BLaER1 treated with 17β-estradiol and CSF1 and Interleukin-3, amounts not matched to agents 10 nM and 100 nM (cell line): Measurements from ENCODE around the gene CACHD1.

ENCODE experiments used
- H3K27ac ChIP-seq, 11 experiments: shearing (Covaris generic); formaldehyde crosslinking; 2 replicates each; pipeline ENCODE4 v1.8.1; 2022
- H3K27me3 ChIP-seq, 11 experiments: shearing (Covaris generic); formaldehyde crosslinking; 2 replicates each; pipeline ENCODE4 v1.8.1; 2022
- H3K36me3 ChIP-seq, 11 experiments: shearing (Covaris generic); formaldehyde crosslinking; 2 replicates each; pipeline ENCODE4 v1.8.1; 2022
- H3K4me1 ChIP-seq, 10 experiments: shearing (Covaris generic); formaldehyde crosslinking; 2 replicates each; pipeline ENCODE4 v1.8.1; 2022
- H3K4me2 ChIP-seq, 11 experiments: shearing (Covaris generic); formaldehyde crosslinking; 2 replicates each; pipeline ENCODE4 v1.8.1; 2022
- H3K4me3 ChIP-seq, 10 experiments: shearing (Covaris generic); formaldehyde crosslinking; 2 replicates each; pipeline ENCODE4 v1.8.1; 2022
- H3K9ac ChIP-seq, 11 experiments: shearing (Covaris generic); formaldehyde crosslinking; 2 replicates each; pipeline ENCODE4 v1.8.1; 2022
- H3K9me3 ChIP-seq, 11 experiments: shearing (Covaris generic); formaldehyde crosslinking; replicated peaks in 1 of 11; 2 replicates each; pipeline ENCODE4 v1.8.1; 2022
- H4K20me1 ChIP-seq, 11 experiments: shearing (Covaris generic); formaldehyde crosslinking; 2 replicates each; pipeline ENCODE4 v1.8.1; 2022
- Cebpa-rat ChIP-seq, 11 experiments: shearing (Covaris generic); IDR thresholded peaks; 2 replicates each; pipeline ENCODE4 v1.8.1; 2022

The CACHD1 gene

GRCh38 chr1:64663668-64664067, 193.7 kb downstream of the CACHD1 start:
- no peak overlapping the region for H3K4me3 ChIP-seq
- no peaks in the 10 kb centered on the region for H3K27me3 ChIP-seq
- no peaks in the 10 kb centered on the region; a peak in 1 of 22 replicates for H3K9me3 ChIP-seq
- H3K4me1 ChIP-seq: peaks cover 0 to 4% (median 0%) of the 10 kb centered on the region in 10 experiments; a peak in 2 of 20 replicates
- no peak overlapping the region for H3K4me2 ChIP-seq
- no peak overlapping the region for H3K27ac ChIP-seq
- no peaks in the 10 kb centered on the region for H4K20me1 ChIP-seq
- H3K36me3 ChIP-seq: peaks cover 0 to 88% (median 73%) of the 10 kb centered on the region in 11 experiments; a peak in 18 of 22 replicates
- no peak for TF ChIP-seq Cebpa-rat (IDR thresholded peaks at IDR 0.05)
- no peak overlapping the region for H3K9ac ChIP-seq

- H3K9me3 ChIP-seq: no peaks in the 10 kb centered on the region; a peak in 1 of 22 replicates
- H3K4me3 ChIP-seq: no peak overlapping the region
- H3K27ac ChIP-seq: no peak overlapping the region
- peaks cover 0 to 82% (median 67%) of the 10 kb centered on the region in 11 experiments; a peak in 18 of 22 replicates for H3K36me3 ChIP-seq
- no peak for TF ChIP-seq Cebpa-rat (IDR thresholded peaks at IDR 0.05)
- no peak overlapping the region for H3K9ac ChIP-seq
- H3K4me2 ChIP-seq: no peak overlapping the region
- H4K20me1 ChIP-seq: no peaks in the 10 kb centered on the region
- peaks cover 0 to 7% (median 1%) of the 10 kb centered on the region in 10 experiments; a peak in 8 of 20 replicates for H3K4me1 ChIP-seq
- H3K27me3 ChIP-seq: no peaks in the 10 kb centered on the region
Observed at GRCh38 chr1:64664299-64664698, 194.4 kb downstream of the CACHD1 start.

- Histone ChIP-seq H3K4me1 (peaks cover 0 to 21% (median 12%) of the 10 kb centered on the region in 10 experiments; a peak in 12 of 20 replicates), H3K36me3 (peaks cover 0 to 60% (median 35%) of the 10 kb centered on the region in 11 experiments; a peak in 18 of 22 replicates), H3K4me2 (peak overlapping the region in 5 of 11 experiments; percentile 8 to 41 (median 26); a peak in 6 of 22 replicates), H3K4me3 (no peak overlapping the region), H4K20me1 (no peaks in the 10 kb centered on the region), H3K27me3 (no peaks in the 10 kb centered on the region), H3K27ac (no peak overlapping the region), H3K9ac (no peak overlapping the region), H3K9me3 (no peaks in the 10 kb centered on the region)
- no peak for TF ChIP-seq Cebpa-rat (IDR thresholded peaks at IDR 0.05)
Observed at GRCh38 chr1:64669098-64669675, 199.3 kb downstream of the CACHD1 start.

- Histone ChIP-seq H4K20me1 (no peaks in the 10 kb centered on the region), H3K27ac (no peak overlapping the region), H3K27me3 (no peaks in the 10 kb centered on the region), H3K36me3 (peaks cover 0 to 88% (median 64%) of the 10 kb centered on the region in 11 experiments; a peak in 17 of 22 replicates), H3K9ac (no peak overlapping the region), H3K4me3 (no peak overlapping the region), H3K9me3 (no peaks in the 10 kb centered on the region), H3K4me2 (no peak overlapping the region), H3K4me1 (no peaks in the 10 kb centered on the region)
- TF ChIP-seq Cebpa-rat (IDR thresholded peaks at IDR 0.05): no peak
Observed at GRCh38 chr1:64675718-64676345, 205.9 kb downstream of the CACHD1 start.

DNA sequence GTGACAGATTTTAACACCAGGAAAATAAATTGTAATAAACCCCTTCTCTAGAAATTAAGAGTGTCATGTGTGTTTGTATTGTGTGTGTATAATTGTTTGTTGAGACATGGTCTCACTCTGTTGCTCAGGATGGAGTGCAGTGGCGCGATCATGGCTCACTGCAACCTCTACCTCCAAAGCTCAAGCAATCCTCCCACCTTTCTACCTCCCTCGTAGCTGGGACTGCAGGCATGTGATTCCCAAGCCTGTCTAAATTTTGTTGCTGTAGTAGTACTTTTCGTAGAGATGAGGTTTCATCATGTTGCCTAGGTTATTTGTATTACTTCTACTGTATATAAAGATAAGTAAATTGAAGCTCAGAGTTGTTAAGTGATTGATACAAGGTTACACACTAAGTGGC, 206.5 kb downstream of the CACHD1 start:
- H3K36me3 ChIP-seq: peaks cover 0 to 88% (median 68%) of the 10 kb centered on the region in 11 experiments; a peak in 17 of 22 replicates
- H3K9ac ChIP-seq: no peak overlapping the region
- no peak overlapping the region for H3K27ac ChIP-seq
- no peak for TF ChIP-seq Cebpa-rat (IDR thresholded peaks at IDR 0.05)
- no peaks in the 10 kb centered on the region for H3K27me3 ChIP-seq
- H3K4me1 ChIP-seq: no peaks in the 10 kb centered on the region
- H3K4me3 ChIP-seq: no peak overlapping the region
- H3K4me2 ChIP-seq: no peak overlapping the region
- no peaks in the 10 kb centered on the region for H4K20me1 ChIP-seq
- H3K9me3 ChIP-seq: no peaks in the 10 kb centered on the region

- Histone ChIP-seq H3K4me2 (no peak overlapping the region), H3K27me3 (no peaks in the 10 kb centered on the region), H3K36me3 (peaks cover 7 to 91% (median 76%) of the 10 kb centered on the region in 11 experiments; a peak in 19 of 22 replicates), H3K27ac (no peak overlapping the region), H3K9me3 (no peaks in the 10 kb centered on the region), H3K4me1 (no peaks in the 10 kb centered on the region), H3K4me3 (no peak overlapping the region), H3K9ac (no peak overlapping the region), H4K20me1 (no peaks in the 10 kb centered on the region)
- TF ChIP-seq Cebpa-rat (IDR thresholded peaks at IDR 0.05): no peak
Observed at GRCh38 chr1:64677532-64677931, 207.6 kb downstream of the CACHD1 start.

- Histone ChIP-seq H3K27ac (no peak overlapping the region), H3K4me2 (no peak overlapping the region), H3K27me3 (no peaks in the 10 kb centered on the region), H3K9ac (no peak overlapping the region), H3K4me3 (no peak overlapping the region), H3K9me3 (no peaks in the 10 kb centered on the region), H3K4me1 (no peaks in the 10 kb centered on the region), H3K36me3 (peaks cover 7 to 91% (median 76%) of the 10 kb centered on the region in 11 experiments; a peak in 19 of 22 replicates), H4K20me1 (no peaks in the 10 kb centered on the region)
- TF ChIP-seq Cebpa-rat (IDR thresholded peaks at IDR 0.05): no peak
Observed at GRCh38 chr1:64678366-64678765, 208.4 kb downstream of the CACHD1 start.

DNA sequence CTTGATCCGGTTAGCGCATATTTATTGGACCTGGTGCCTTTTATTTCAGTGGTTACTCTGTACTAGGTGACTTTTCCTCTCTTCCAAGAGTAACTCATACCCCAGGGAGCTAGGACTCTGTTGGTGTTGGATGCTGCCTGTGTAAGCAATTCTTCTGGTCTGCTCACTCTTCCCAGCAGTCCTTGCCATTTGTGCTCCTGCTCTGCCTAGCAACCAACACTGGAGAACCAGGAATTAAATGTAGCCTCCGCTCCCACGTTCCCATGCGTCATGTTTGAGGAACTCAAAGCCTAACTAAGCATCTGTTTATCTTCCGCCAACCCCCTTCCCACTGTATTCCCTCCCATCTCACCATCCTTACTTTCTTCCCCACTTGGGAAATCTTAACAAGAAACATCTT, 209.2 kb downstream of the CACHD1 start:
- Histone ChIP-seq H3K27me3 (no peaks in the 10 kb centered on the region), H3K36me3 (peaks cover 7 to 90% (median 79%) of the 10 kb centered on the region in 11 experiments; a peak in 20 of 22 replicates), H3K4me3 (no peak overlapping the region), H3K4me1 (no peaks in the 10 kb centered on the region), H3K9ac (no peak overlapping the region), H4K20me1 (no peaks in the 10 kb centered on the region), H3K4me2 (no peak overlapping the region), H3K27ac (no peak overlapping the region), H3K9me3 (no peaks in the 10 kb centered on the region)
- no peak for TF ChIP-seq Cebpa-rat (IDR thresholded peaks at IDR 0.05)

DNA sequence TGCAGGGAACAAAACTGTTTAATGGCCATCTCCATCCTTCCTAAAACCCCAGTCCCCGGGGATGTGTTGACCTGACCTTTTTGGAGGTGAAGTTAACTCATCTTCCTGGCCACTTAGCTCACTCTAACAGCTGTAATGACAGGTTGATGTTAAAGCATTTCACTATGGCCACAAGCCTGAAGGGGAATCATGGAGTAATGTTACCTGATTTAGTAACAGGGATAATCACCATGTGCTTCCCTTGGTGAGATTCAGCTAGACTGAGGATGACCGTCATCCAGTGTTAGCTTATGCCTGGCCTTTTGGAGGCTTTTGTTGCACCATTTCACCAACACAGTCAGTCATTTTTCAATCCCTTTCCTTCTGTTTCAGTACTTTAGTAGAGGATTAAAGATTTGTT, 210.7 kb downstream of the CACHD1 start:
- H3K27ac ChIP-seq: no peak overlapping the region
- H3K9ac ChIP-seq: no peak overlapping the region
- no peaks in the 10 kb centered on the region for H3K9me3 ChIP-seq
- no peaks in the 10 kb centered on the region for H3K4me1 ChIP-seq
- no peak overlapping the region for H3K4me2 ChIP-seq
- TF ChIP-seq Cebpa-rat (IDR thresholded peaks at IDR 0.05): no peak
- peaks cover 7 to 92% (median 87%) of the 10 kb centered on the region in 11 experiments; a peak in 20 of 22 replicates for H3K36me3 ChIP-seq
- H3K4me3 ChIP-seq: no peak overlapping the region
- no peaks in the 10 kb centered on the region for H3K27me3 ChIP-seq
- H4K20me1 ChIP-seq: no peaks in the 10 kb centered on the region
